Measurements from ENCODE around the gene BPIFB1. TPM values are rescaled to one million over a fixed set of nuclear protein-coding genes. Genes with fewer than 3 reads are reported as not detected.

Gene BPIFB1
- total and polyA plus RNA-seq, 3 donors from 2014 or later, result 1.6 to 5.8 (median 5.5) TPM

- Histone ChIP-seq H3K9me3 (no peaks in the 10 kb centered on the region), H3K36me3 (ENCODE audit: low read depth, missing control alignments) (no peaks in the 10 kb centered on the region), H3K27ac (no peak overlapping the region), H3K4me3 (no peak overlapping the region), H3K27me3 (no peaks in the 10 kb centered on the region), H3K4me1 (no peaks in the 10 kb centered on the region)
- TF ChIP-seq, protein P1, sequence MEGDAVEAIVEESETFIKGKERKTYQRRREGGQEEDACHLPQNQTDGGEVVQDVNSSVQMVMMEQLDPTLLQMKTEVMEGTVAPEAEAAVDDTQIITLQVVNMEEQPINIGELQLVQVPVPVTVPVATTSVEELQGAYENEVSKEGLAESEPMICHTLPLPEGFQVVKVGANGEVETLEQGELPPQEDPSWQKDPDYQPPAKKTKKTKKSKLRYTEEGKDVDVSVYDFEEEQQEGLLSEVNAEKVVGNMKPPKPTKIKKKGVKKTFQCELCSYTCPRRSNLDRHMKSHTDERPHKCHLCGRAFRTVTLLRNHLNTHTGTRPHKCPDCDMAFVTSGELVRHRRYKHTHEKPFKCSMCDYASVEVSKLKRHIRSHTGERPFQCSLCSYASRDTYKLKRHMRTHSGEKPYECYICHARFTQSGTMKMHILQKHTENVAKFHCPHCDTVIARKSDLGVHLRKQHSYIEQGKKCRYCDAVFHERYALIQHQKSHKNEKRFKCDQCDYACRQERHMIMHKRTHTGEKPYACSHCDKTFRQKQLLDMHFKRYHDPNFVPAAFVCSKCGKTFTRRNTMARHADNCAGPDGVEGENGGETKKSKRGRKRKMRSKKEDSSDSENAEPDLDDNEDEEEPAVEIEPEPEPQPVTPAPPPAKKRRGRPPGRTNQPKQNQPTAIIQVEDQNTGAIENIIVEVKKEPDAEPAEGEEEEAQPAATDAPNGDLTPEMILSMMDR (IDR thresholded peaks at IDR 0.05), result no peak
- TF ChIP-seq POLR2A (IDR thresholded peaks at IDR 0.05), result no peak
- 79 to 83% methylated on average over 3 of the region's 3 CpGs for WGBS, 2 donors
- DNase-seq, result no peak
- intact Hi-C loops (cut with DNase I; ENCODE audit: low total_unique reads), result no loop called here
Measured at GRCh38 chr20:33252460-33252859, 30.6 kb upstream of the BPIFB1 start.

- H3K27ac ChIP-seq, result no peak overlapping the region
- 73 to 85% methylated on average over 2 of the region's 2 CpGs for WGBS, 2 donors
- no peaks in the 10 kb centered on the region for H3K9me3 ChIP-seq
- no peak overlapping the region for H3K4me3 ChIP-seq
- intact Hi-C loops (cut with DNase I; ENCODE audit: low total_unique reads), result no loop called here
- no peaks in the 10 kb centered on the region for H3K36me3 ChIP-seq (ENCODE audit: low read depth, missing control alignments)
- DNase-seq, result no peak
- H3K4me1 ChIP-seq, result no peaks in the 10 kb centered on the region
- TF ChIP-seq, protein P1 (IDR thresholded peaks at IDR 0.05), result no peak
- TF ChIP-seq POLR2A (IDR thresholded peaks at IDR 0.05), result no peak
- no peaks in the 10 kb centered on the region for H3K27me3 ChIP-seq
Measured at GRCh38 chr20:33255005-33255404, 28.0 kb upstream of the BPIFB1 start.

GRCh38 chr20:33257237-33257636 is 25.8 kb upstream of the BPIFB1 start:
- H3K36me3 ChIP-seq (ENCODE audit: low read depth, missing control alignments), result no peaks in the 10 kb centered on the region
- H3K4me3 ChIP-seq, result no peak overlapping the region
- DNase-seq, result no peak
- WGBS, 2 donors, result 80 to 82% methylated on average over 2 to 5 of the region's 5 CpGs
- TF ChIP-seq, protein P1 (IDR thresholded peaks at IDR 0.05), result no peak
- TF ChIP-seq POLR2A (IDR thresholded peaks at IDR 0.05), result no peak
- intact Hi-C loops (cut with DNase I; ENCODE audit: low total_unique reads), result no loop called here
- no peaks in the 10 kb centered on the region for H3K9me3 ChIP-seq
- no peak overlapping the region for H3K27ac ChIP-seq
- H3K27me3 ChIP-seq, result no peaks in the 10 kb centered on the region
- H3K4me1 ChIP-seq, result no peaks in the 10 kb centered on the region

DNA sequence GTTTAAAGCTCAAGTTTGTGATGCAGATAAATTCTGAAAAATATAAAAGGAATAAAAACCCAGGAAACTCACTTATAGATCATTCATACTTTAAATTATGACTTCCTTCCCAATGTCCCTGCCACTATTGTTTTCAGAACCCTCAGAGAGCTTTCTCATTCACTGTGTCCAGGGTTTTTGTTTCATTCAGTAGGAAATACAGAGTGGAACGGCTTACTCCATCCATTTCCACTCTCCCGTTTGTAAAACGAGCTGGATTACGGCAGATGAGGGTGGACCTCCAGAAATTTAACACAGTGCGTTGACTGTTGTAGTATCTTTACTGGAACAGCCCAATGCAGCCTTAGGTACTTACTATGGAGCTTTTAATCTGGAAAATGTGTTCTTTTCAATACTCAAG is 23.6 kb upstream of the BPIFB1 start:
- Histone ChIP-seq H3K4me1 (no peaks in the 10 kb centered on the region), H3K27me3 (no peaks in the 10 kb centered on the region), H3K36me3 (ENCODE audit: low read depth, missing control alignments) (no peaks in the 10 kb centered on the region), H3K27ac (no peak overlapping the region), H3K4me3 (no peak overlapping the region), H3K9me3 (no peaks in the 10 kb centered on the region)
- DNase-seq, result no peak
- no peak for TF ChIP-seq POLR2A (IDR thresholded peaks at IDR 0.05)
- TF ChIP-seq, protein P1 (IDR thresholded peaks at IDR 0.05), result no peak
- 71 to 83% methylated on average over 5 of the region's 5 CpGs for WGBS, 2 donors
- intact Hi-C loops (cut with DNase I; ENCODE audit: low total_unique reads), result no loop called here

DNA sequence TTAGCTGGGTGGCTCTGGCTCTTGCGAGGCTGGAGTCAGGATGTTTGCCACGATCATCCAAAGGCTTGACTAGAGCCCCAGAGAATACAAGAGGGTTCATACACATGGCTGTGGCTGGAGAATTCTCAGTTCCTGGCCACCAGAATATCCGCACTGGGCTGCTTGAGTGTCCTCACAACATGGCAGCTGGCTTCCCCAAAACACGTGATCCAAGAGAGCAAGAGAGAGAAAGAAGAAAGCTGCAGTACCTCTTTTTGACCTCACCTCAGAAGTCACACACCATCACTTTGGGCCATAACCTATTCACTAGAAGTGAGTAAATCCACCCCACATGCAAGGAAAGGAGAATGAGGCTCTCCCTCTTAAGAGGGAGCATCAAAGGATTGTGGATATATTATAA is 21.5 kb upstream of the BPIFB1 start:
- Histone ChIP-seq H3K9me3 (no peaks in the 10 kb centered on the region), H3K4me1 (no peaks in the 10 kb centered on the region), H3K36me3 (ENCODE audit: low read depth, missing control alignments) (no peaks in the 10 kb centered on the region), H3K27ac (no peak overlapping the region), H3K4me3 (no peak overlapping the region), H3K27me3 (no peaks in the 10 kb centered on the region)
- TF ChIP-seq, protein P1 (IDR thresholded peaks at IDR 0.05), result no peak
- TF ChIP-seq POLR2A (IDR thresholded peaks at IDR 0.05), result no peak
- WGBS, 2 donors, result 77 to 83% methylated on average over 4 of the region's 4 CpGs
- intact Hi-C loops (cut with DNase I; ENCODE audit: low total_unique reads), result no loop called here
- no peak for DNase-seq

All from testis (tissue), 3 donors.